ENCODE measurements around the gene CWC25.

Gene CWC25

DNA sequence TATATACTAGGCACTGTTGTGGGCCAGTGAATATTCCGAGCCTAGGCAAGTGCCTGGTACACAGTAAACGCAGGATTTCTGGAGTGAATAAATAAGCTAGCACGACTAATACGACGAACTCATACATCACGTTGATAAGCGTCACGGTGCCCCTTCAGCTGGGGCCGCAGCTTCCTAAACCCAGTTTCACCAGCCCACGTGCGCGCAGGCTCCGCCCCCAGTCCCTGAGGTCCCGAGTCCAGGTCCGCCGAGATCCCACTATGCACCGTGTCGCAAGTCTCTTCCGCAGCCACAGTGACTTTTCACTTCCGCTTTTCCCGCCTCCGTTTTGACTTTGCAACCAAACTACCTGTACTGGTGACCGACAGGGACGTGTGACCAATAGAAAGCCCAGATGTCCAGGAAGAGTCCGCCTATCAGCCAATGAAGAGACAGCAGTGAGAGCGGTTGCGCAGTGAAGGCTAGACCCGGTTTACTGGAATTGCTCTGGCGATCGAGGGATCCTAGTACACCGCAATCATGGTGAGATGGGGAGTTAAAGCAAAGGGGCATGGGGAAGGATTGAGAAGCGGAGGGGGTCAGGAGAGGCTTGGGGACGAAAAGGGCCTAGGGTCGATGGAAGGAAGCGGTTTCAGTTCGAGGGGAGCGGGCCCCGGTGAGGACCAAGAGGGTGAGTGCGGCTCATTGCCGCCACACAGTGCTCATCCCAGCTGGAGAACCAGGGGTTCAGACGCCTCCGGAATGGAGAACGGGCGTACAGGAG lies 72.6 kb downstream of the CWC25 start, which contains the start of gene PSMB3:
Gene PSMB3 (plus strand): TSS at position 434 of the 763 bp plus-strand sequence. CDS start 86 bp downstream, at position 520.
- TF ChIP-seq RARB (CRISPR knock-in tag; IDR thresholded peaks at IDR 0.05), result no peak
- no peak for TF ChIP-seq SNAI2 (CRISPR knock-in tag; IDR thresholded peaks at IDR 0.05)
- TF ChIP-seq ZFP30 (CRISPR knock-in tag; IDR thresholded peaks at IDR 0.05), result no peak
- TF ChIP-seq ZC3H10 (CRISPR knock-in tag; IDR thresholded peaks at IDR 0.05), result no peak
- no peak for TF ChIP-seq ZNF565 (CRISPR knock-in tag; conservative IDR thresholded peaks at IDR 0.05; ENCODE audit: low read depth)
- TF ChIP-seq CSDC2 (CRISPR knock-in tag; IDR thresholded peaks at IDR 0.05), result no peak
- 0 out of 2 replicates have a peak, but pooled peaks have one; percentile 14 for TF ChIP-seq ZFP3 (CRISPR knock-in tag; IDR thresholded peaks at IDR 0.05)
- ATAC-seq, result peak; percentile 84

DNA sequence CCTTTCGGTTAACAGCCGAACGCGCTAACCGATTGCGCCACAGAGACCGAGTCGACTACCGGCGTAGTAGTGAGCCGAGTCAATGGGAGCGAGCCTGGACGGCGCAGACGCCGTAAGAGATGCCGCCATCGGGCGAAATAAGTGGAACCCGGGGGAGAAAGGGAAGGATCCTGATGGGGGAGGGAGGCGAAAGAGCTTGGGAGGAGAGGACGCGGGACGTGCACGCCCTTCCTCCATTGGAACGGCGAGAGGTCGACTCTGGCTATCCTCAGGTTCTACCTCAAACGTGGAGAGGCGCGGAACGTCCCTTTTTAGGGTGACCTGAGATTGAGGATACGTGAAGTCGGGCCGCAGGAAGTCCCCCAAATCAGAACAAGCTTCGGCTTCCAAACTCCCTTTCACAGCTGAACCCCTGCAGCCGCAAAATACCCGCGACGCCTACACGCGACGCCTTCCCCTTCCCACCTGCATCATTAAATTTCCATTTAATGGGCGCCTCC lies 73.3 kb downstream of the CWC25 start:
- ATAC-seq, result peak; percentile 34
- TF ChIP-seq ISL1 (CRISPR knock-in tag; IDR thresholded peaks at IDR 0.05) (no peak), TOX (CRISPR knock-in tag; IDR thresholded peaks at IDR 0.05; ENCODE audit: borderline replicate concordance) (no peak), ARNTL (CRISPR knock-in tag; IDR thresholded peaks at IDR 0.05; ENCODE audit: borderline replicate concordance, low read depth) (no peak), CSDC2 (CRISPR knock-in tag; IDR thresholded peaks at IDR 0.05) (no peak), ESRRG (CRISPR knock-in tag; IDR thresholded peaks at IDR 0.05) (no peak), OSR1 (CRISPR knock-in tag; IDR thresholded peaks at IDR 0.05) (no peak), ZFP3 (CRISPR knock-in tag; IDR thresholded peaks at IDR 0.05) (no peak)

DNA sequence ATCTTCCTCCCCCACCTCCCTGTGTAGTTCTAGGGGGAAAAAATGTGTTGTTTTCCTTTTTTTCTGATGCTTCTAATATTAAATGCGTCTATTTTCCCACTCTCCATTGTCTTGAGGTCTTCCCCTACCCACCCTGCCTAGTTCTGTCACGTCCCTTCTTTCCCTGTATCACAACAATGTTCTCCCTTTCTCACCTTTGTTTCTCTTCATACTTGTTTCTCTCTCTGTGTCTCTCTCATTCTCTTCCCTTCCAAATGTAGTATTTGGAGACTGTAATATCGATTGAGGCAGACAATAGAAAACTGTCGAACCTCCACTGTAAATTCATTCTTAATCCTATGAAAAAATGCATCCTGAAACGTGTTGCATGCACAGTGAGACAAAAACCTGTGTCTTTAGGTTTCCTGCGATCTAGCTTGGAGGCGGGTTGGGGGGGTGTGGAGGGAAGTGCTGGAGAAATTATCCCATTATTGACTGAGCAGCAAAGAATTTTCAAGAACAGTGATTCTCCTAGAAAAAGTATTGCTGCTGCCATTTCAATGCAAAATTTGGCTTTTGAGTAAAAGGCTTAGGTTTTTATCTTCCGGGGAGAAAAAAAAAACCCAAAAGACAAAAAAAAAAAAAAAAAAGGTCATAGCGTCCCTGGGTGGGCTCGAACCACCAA lies 73.8 kb downstream of the CWC25 start:
- TF ChIP-seq ZC3H10 (CRISPR knock-in tag; IDR thresholded peaks at IDR 0.05) (no peak), RARB (CRISPR knock-in tag; IDR thresholded peaks at IDR 0.05) (no peak), ZNF70 (CRISPR knock-in tag; IDR thresholded peaks at IDR 0.05) (no peak)
- TF ChIP-seq, protein P1, sequence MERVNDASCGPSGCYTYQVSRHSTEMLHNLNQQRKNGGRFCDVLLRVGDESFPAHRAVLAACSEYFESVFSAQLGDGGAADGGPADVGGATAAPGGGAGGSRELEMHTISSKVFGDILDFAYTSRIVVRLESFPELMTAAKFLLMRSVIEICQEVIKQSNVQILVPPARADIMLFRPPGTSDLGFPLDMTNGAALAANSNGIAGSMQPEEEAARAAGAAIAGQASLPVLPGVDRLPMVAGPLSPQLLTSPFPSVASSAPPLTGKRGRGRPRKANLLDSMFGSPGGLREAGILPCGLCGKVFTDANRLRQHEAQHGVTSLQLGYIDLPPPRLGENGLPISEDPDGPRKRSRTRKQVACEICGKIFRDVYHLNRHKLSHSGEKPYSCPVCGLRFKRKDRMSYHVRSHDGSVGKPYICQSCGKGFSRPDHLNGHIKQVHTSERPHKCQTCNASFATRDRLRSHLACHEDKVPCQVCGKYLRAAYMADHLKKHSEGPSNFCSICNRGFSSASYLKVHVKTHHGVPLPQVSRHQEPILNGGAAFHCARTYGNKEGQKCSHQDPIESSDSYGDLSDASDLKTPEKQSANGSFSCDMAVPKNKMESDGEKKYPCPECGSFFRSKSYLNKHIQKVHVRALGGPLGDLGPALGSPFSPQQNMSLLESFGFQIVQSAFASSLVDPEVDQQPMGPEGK (CRISPR knock-in tag; IDR thresholded peaks at IDR 0.05; ENCODE audit: borderline replicate concordance), result no peak
- no peak for ATAC-seq

Data from SK-N-SH treated with all-trans-retinoic acid at 6 μM for 48 hours (cell line).